Osteoblast (primary cell): Measurements from ENCODE around the gene ST6GALNAC5. TPM values are rescaled to one million over a fixed set of nuclear protein-coding genes. Genes with fewer than 3 reads are reported as not detected.

Source experiments
- DNase-seq: peaks from one replicate; pipeline ENCODE4 v3.0.0; 2011; ENCODE audit warnings: low spot score, mixed read lengths; ENCODE audit not compliant: insufficient read length; ENCODE audit errors: missing footprints
- H2AFZ ChIP-seq: 2 replicates; pipeline ENCODE4 v1.6.0; 2011; ENCODE audit warnings: mild to moderate bottlenecking, low read length
- H3K27ac ChIP-seq: 2 replicates; pipeline ENCODE4 v1.5.1; 2011; ENCODE audit warnings: mild to moderate bottlenecking, low read depth, low read length, moderate library complexity
- H3K27me3 ChIP-seq: 2 replicates; pipeline ENCODE4 v1.6.0; 2012; ENCODE audit warnings: mild to moderate bottlenecking, control low read depth, inconsistent platforms, low read length, moderate library complexity; ENCODE audit not compliant: insufficient read depth
- H3K36me3 ChIP-seq: 2 replicates; pipeline ENCODE4 v1.5.1; 2011; ENCODE audit warnings: mild to moderate bottlenecking, low read length, control low read depth, moderate library complexity; ENCODE audit not compliant: insufficient read depth
- H3K4me1 ChIP-seq: 2 replicates; pipeline ENCODE4 v1.5.1; 2011; ENCODE audit warnings: mild to moderate bottlenecking, low read length, control low read depth, moderate library complexity; ENCODE audit not compliant: insufficient read depth
- H3K4me2 ChIP-seq: 2 replicates; pipeline ENCODE4 v1.6.0; 2011; ENCODE audit warnings: mild to moderate bottlenecking, low read length; ENCODE audit not compliant: insufficient read depth
- H3K4me3 ChIP-seq: fragments of 200-600 bp; sonication (generic); 3 replicates; pipeline ENCODE4 v1.5.1; 2012; ENCODE audit warnings: mild to moderate bottlenecking, low read length, inconsistent platforms; ENCODE audit not compliant: insufficient read depth
- H3K79me2 ChIP-seq: 2 replicates; pipeline ENCODE4 v1.6.0; 2012; ENCODE audit warnings: mild to moderate bottlenecking, low read length, control low read depth, inconsistent platforms; ENCODE audit not compliant: insufficient read depth
- H3K9me3 ChIP-seq: 2 replicates; pipeline ENCODE4 v1.5.1; 2011; ENCODE audit warnings: low read depth, low read length, control low read depth
- H4K20me1 ChIP-seq: 2 replicates; pipeline ENCODE4 v1.6.0; 2012; ENCODE audit warnings: mild to moderate bottlenecking, low read length, control low read depth; ENCODE audit not compliant: insufficient read depth
- CTCF ChIP-seq: IDR thresholded peaks from 2 replicates; pipeline ENCODE4 v1.5.1; 2011; ENCODE audit warnings: mild to moderate bottlenecking, low read depth, low read length, moderate library complexity; ENCODE audit errors: extremely low read depth
- total RNA-seq: library from RNA; depleted of rRNA; stranded (reverse); fragments of >200 nt; gene quantifications from 2 replicates; pipeline ENCODE4 v1.2.3, GENCODE V29; 2012

The ST6GALNAC5 gene
- total RNA-seq, 1 donor: 1.1 TPM

GRCh38 chr1:76833151-76833550, 34.1 kb upstream of the ST6GALNAC5 start:
- H3K79me2 ChIP-seq: no peaks in the 10 kb centered on the region
- H3K4me3 ChIP-seq: no peak overlapping the region
- DNase-seq: no peak
- H3K4me2 ChIP-seq: no peak overlapping the region
- H3K27ac ChIP-seq: no peak overlapping the region
- H3K27me3 ChIP-seq: no peaks in the 10 kb centered on the region
- TF ChIP-seq CTCF: no peak
- H3K36me3 ChIP-seq: no peaks in the 10 kb centered on the region
- H4K20me1 ChIP-seq: no peaks in the 10 kb centered on the region
- H2AFZ ChIP-seq: no peak overlapping the region
- H3K4me1 ChIP-seq: no peaks in the 10 kb centered on the region
- H3K9me3 ChIP-seq: no peaks in the 10 kb centered on the region

- Histone ChIP-seq H3K27me3 (no peaks in the 10 kb centered on the region), H3K4me3 (no peak overlapping the region), H3K79me2 (no peaks in the 10 kb centered on the region), H3K36me3 (no peaks in the 10 kb centered on the region), H3K4me1 (no peaks in the 10 kb centered on the region), H4K20me1 (no peaks in the 10 kb centered on the region), H3K9me3 (no peaks in the 10 kb centered on the region), H3K27ac (no peak overlapping the region), H3K4me2 (no peak overlapping the region), H2AFZ (no peak overlapping the region)
- no peak for TF ChIP-seq CTCF
- no peak for DNase-seq
Observed at GRCh38 chr1:76833856-76834255, 33.4 kb upstream of the ST6GALNAC5 start.

GRCh38 chr1:76835203-76835602, 32.1 kb upstream of the ST6GALNAC5 start:
- no peak for DNase-seq
- H2AFZ ChIP-seq: no peak overlapping the region
- no peak overlapping the region for H3K27ac ChIP-seq
- H3K4me2 ChIP-seq: no peak overlapping the region
- H3K4me1 ChIP-seq: no peaks in the 10 kb centered on the region
- H3K9me3 ChIP-seq: no peaks in the 10 kb centered on the region
- no peaks in the 10 kb centered on the region for H4K20me1 ChIP-seq
- no peaks in the 10 kb centered on the region for H3K79me2 ChIP-seq
- no peaks in the 10 kb centered on the region for H3K36me3 ChIP-seq
- no peak for TF ChIP-seq CTCF
- H3K27me3 ChIP-seq: no peaks in the 10 kb centered on the region
- H3K4me3 ChIP-seq: no peak overlapping the region

- Histone ChIP-seq H3K4me3 (no peak overlapping the region), H3K4me2 (no peak overlapping the region), H3K4me1 (no peaks in the 10 kb centered on the region), H3K79me2 (no peaks in the 10 kb centered on the region), H3K9me3 (no peaks in the 10 kb centered on the region), H4K20me1 (no peaks in the 10 kb centered on the region), H2AFZ (no peak overlapping the region), H3K27ac (no peak overlapping the region), H3K36me3 (no peaks in the 10 kb centered on the region), H3K27me3 (no peaks in the 10 kb centered on the region)
- no peak for TF ChIP-seq CTCF
- no peak for DNase-seq
Observed at GRCh38 chr1:76840278-76840677, 27.0 kb upstream of the ST6GALNAC5 start.
